WI38 (cell line): ENCODE measurements around the gene TRMT1.

Experiments
- H3K4me3 ChIP-seq: 2 replicates; pipeline ENCODE4 v1.5.1; 2011; ENCODE audit warnings: low read depth, mild to moderate bottlenecking, control low read depth, low read length
- CTCF ChIP-seq: IDR thresholded peaks from 2 replicates; pipeline ENCODE4 v1.5.1; 2012; ENCODE audit warnings: low read depth, mild to moderate bottlenecking, control low read depth, low read length

TRMT1 gene

GRCh38 chr19:13160557-13160956 lies 44.0 kb upstream of the TRMT1 start:
- no peak overlapping the region for H3K4me3 ChIP-seq
- no peak for TF ChIP-seq CTCF

GRCh38 chr19:13159713-13160112 lies 43.2 kb upstream of the TRMT1 start:
- no peak for TF ChIP-seq CTCF
- H3K4me3 ChIP-seq, result no peak overlapping the region

- H3K4me3 ChIP-seq, result peak overlapping the region; percentile 76
- no peak for TF ChIP-seq CTCF
These were observed 39.2 kb upstream of the TRMT1 start for GRCh38 chr19:13155472-13156359.

GRCh38 chr19:13154911-13155471 lies 38.5 kb upstream of the TRMT1 start:
- H3K4me3 ChIP-seq, result peak overlapping the region; percentile 76
- no peak for TF ChIP-seq CTCF

GRCh38 chr19:13154241-13154778 lies 37.8 kb upstream of the TRMT1 start:
- peak overlapping the region; percentile 76 for H3K4me3 ChIP-seq
- no peak for TF ChIP-seq CTCF

- peak overlapping the region; percentile 76 for H3K4me3 ChIP-seq
- no peak for TF ChIP-seq CTCF
These were observed 37.2 kb upstream of the TRMT1 start for GRCh38 chr19:13153569-13154240.
